Ectodermal cell (in vitro differentiated cells): ENCODE measurements around the gene SLC9A1.
A peak's percentile ranks its signal among the peaks of the same experiment; 100 is the strongest.
"Not testable (repeated sequence)": the region's sequence is repeated elsewhere in the genome, so short reads cannot be mapped to it uniquely, and the experiment has no call there.

ENCODE experiments used
- H3K27ac ChIP-seq: 2 replicates; pipeline ENCODE4 v1.7.0; 2013; ENCODE audit warnings: mild to moderate bottlenecking, low read depth, low read length; ENCODE audit not compliant: insufficient read depth, poor library complexity, severe bottlenecking
- H3K27me3 ChIP-seq: 2 replicates; pipeline ENCODE4 v1.7.0; 2013; ENCODE audit warnings: mild to moderate bottlenecking, low read length; ENCODE audit not compliant: insufficient read depth, control insufficient read depth, poor library complexity, severe bottlenecking
- H3K36me3 ChIP-seq: one replicate; pipeline ENCODE4 v1.7.0; 2013; ENCODE audit warnings: low read length; ENCODE audit not compliant: control insufficient read depth, insufficient read depth
- H3K4me1 ChIP-seq: one replicate; pipeline ENCODE4 v1.7.0; 2013; ENCODE audit warnings: low read length; ENCODE audit not compliant: control insufficient read depth, insufficient read depth
- H3K4me3 ChIP-seq: 2 replicates; pipeline ENCODE4 v1.7.0; 2013; ENCODE audit warnings: low read depth, low read length, control low read depth; ENCODE audit not compliant: insufficient read depth
- H3K9me3 ChIP-seq: 2 replicates; pipeline ENCODE4 v1.7.0; 2013; ENCODE audit warnings: mild to moderate bottlenecking, low read length, moderate library complexity; ENCODE audit not compliant: control insufficient read depth
- WGBS, 2 experiments: methylation state at CpG; one replicate each; pipeline ENCODE4 v1.1.7; 2013; ENCODE audit warnings: missing lambda C conversion rate in 2 of 2; 5-methylcytosine and 5-hydroxymethylcytosine counted together

Gene SLC9A1

GRCh38 chr1:27172992-27173391 is 18.1 kb upstream of the SLC9A1 start:
- H3K27ac ChIP-seq, H3K9me3 ChIP-seq, H3K4me1 ChIP-seq, H3K27me3 ChIP-seq, H3K4me3 ChIP-seq, H3K36me3 ChIP-seq: not testable (repeated sequence)
- WGBS, 2 experiments, result 94 to 97% methylated on average over 3 to 4 of the region's 5 CpGs

- Histone ChIP-seq H3K27me3 (no peaks in the 10 kb centered on the region), H3K4me1 (no peaks in the 10 kb centered on the region), H3K4me3 (no peak overlapping the region), H3K9me3 (no peaks in the 10 kb centered on the region), H3K36me3 (no peaks in the 10 kb centered on the region), H3K27ac (no peak overlapping the region)
- WGBS, 2 experiments, result 84 to 86% methylated on average over 4 of the region's 4 CpGs
These were observed 12.0 kb upstream of the SLC9A1 start for GRCh38 chr1:27166929-27167328.

DNA sequence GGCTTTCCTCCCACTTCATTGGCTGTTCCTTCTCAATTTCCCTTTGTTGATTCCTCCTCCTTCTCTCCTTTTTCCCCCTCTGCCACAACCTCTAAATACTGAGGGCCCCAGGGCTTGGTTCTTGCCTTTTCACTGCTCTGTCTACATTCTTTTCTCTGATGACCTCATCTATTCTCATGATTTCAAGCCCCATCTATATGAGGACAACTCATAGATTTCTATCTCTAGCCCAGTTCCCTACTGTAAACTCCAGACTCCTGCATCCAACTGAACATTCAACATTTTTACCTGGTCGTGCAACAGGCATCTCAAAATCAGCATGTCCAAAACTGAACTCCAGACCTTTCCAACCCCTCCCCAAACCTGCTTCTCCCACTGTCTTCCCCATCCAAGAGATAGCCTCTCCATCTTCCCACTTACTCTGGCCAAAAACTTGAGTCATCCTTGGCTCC is 11.5 kb upstream of the SLC9A1 start:
- H3K36me3 ChIP-seq, result no peaks in the 10 kb centered on the region
- H3K4me3 ChIP-seq, result no peak overlapping the region
- H3K27ac ChIP-seq, result no peak overlapping the region
- no peaks in the 10 kb centered on the region for H3K9me3 ChIP-seq
- no peaks in the 10 kb centered on the region for H3K4me1 ChIP-seq
- WGBS, 2 experiments, result 70 to 75% methylated on average over 1 of the region's 1 CpG
- no peaks in the 10 kb centered on the region for H3K27me3 ChIP-seq

DNA sequence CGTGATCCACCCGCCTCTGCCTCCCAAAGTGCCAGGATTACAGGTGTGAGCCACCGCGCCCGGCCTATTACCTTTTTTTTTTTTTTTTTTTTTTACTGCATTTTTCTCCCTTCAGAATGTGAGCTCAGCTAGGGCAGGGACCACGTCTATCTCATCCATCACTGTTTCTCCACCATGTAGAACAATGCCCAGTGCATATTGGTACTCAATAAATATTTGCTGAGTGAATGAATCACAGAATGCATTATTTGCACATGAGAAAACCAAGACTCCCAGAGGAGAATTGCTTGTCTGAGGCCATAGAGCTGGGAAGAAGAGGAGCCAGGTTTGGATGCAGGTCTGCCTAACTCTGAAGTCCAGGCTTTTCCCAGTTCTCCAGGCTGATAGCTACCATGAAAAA is 8.2 kb upstream of the SLC9A1 start:
- 95 to 96% methylated on average over 5 of the region's 6 CpGs for WGBS, 2 experiments
- Histone ChIP-seq H3K4me1 (no peaks in the 10 kb centered on the region), H3K27me3 (no peaks in the 10 kb centered on the region), H3K36me3 (no peaks in the 10 kb centered on the region), H3K9me3 (no peaks in the 10 kb centered on the region), H3K4me3 (no peak overlapping the region), H3K27ac (no peak overlapping the region)

- 92 to 95% methylated on average over 4 of the region's 4 CpGs for WGBS, 2 experiments
- no peaks in the 10 kb centered on the region for H3K4me1 ChIP-seq
- no peaks in the 10 kb centered on the region for H3K9me3 ChIP-seq
- no peak overlapping the region for H3K27ac ChIP-seq
- no peaks in the 10 kb centered on the region for H3K27me3 ChIP-seq
- no peak overlapping the region for H3K4me3 ChIP-seq
- H3K36me3 ChIP-seq, result no peaks in the 10 kb centered on the region
These were observed 7.2 kb upstream of the SLC9A1 start for GRCh38 chr1:27162090-27162489.

GRCh38 chr1:27161594-27161993 is 6.7 kb upstream of the SLC9A1 start:
- no peaks in the 10 kb centered on the region for H3K36me3 ChIP-seq
- 95% methylated on average over 5 of the region's 5 CpGs for WGBS, 2 experiments
- H3K4me1 ChIP-seq, result no peaks in the 10 kb centered on the region
- H3K27me3 ChIP-seq, result no peaks in the 10 kb centered on the region
- H3K27ac ChIP-seq, result no peak overlapping the region
- no peak overlapping the region for H3K4me3 ChIP-seq
- no peaks in the 10 kb centered on the region for H3K9me3 ChIP-seq

- Histone ChIP-seq H3K36me3 (no peaks in the 10 kb centered on the region), H3K4me3 (no peak overlapping the region), H3K27me3 (no peaks in the 10 kb centered on the region), H3K9me3 (no peaks in the 10 kb centered on the region), H3K27ac (no peak overlapping the region), H3K4me1 (peaks cover 20% of the 10 kb centered on the region)
- WGBS, 2 experiments, result 91 to 98% methylated on average over 3 of the region's 3 CpGs
These were observed 2.3 kb upstream of the SLC9A1 start for GRCh38 chr1:27157194-27157593.

DNA sequence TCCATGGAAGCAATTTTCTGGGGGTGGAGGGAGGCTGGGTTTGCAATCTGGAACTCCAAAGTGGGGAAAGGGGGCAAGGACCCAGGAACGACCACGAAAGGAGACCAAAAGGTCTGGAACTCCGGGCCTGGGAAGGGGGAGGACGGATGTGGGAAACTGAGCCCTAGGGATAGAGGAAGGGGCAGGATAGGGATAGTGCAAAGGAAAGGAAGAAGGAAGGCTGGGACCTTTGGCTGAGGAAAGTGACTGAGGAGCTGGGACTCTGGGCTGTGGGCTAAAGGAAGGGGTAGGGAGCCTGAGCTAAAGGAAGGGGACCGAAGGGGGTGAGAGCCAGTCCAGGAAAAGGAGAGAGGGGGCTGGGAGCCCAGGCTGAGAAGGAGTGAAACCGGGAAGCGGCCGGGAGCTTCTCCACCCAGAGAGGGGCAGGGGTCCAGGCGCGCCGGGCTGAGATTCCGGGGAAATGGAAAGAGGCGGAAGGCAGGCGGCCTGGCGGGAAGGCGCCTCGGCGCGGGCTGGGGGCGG is 395 bp downstream of the SLC9A1 start:
- no peak overlapping the region for H3K27ac ChIP-seq
- H3K36me3 ChIP-seq, result no peaks in the 10 kb centered on the region
- peak overlapping the region; percentile 46 for H3K4me3 ChIP-seq
- H3K9me3 ChIP-seq, result no peaks in the 10 kb centered on the region
- H3K27me3 ChIP-seq, result no peaks in the 10 kb centered on the region
- WGBS, 2 experiments, result 14% methylated on average over 20 of the region's 20 CpGs
- peaks cover 23% of the 10 kb centered on the region for H3K4me1 ChIP-seq

- no peaks in the 10 kb centered on the region for H3K36me3 ChIP-seq
- WGBS, 2 experiments, result 91 to 93% methylated on average over 21 of the region's 21 CpGs
- H3K4me3 ChIP-seq, result peak overlapping the region; percentile 46
- H3K27ac ChIP-seq, result no peak overlapping the region
- H3K9me3 ChIP-seq, result no peaks in the 10 kb centered on the region
- H3K4me1 ChIP-seq, result peaks cover 23% of the 10 kb centered on the region
- H3K27me3 ChIP-seq, result no peaks in the 10 kb centered on the region
These were observed 982 bp downstream of the SLC9A1 start for GRCh38 chr1:27153927-27154358.

GRCh38 chr1:27153549-27153886 is 1.4 kb downstream of the SLC9A1 start:
- no peak overlapping the region for H3K27ac ChIP-seq

More at GRCh38 chr1:27153549-27153886, 1.4 kb downstream of the SLC9A1 start:
- no peaks in the 10 kb centered on the region for H3K36me3 ChIP-seq
- no peak overlapping the region for H3K4me3 ChIP-seq
- 72 to 73% methylated on average over 4 of the region's 4 CpGs for WGBS, 2 experiments
- no peaks in the 10 kb centered on the region for H3K27me3 ChIP-seq
- peaks cover 23% of the 10 kb centered on the region for H3K4me1 ChIP-seq
- no peaks in the 10 kb centered on the region for H3K9me3 ChIP-seq
